HG02798 (cell line): ENCODE results near the gene LSM7.

Experiments
- ATAC-seq: cut with Tn5 transposase; IDR thresholded peaks from one replicate; pipeline ENCODE4 v1.9.1; 2021; ENCODE audit warnings: mild to moderate bottlenecking; ENCODE audit not compliant: unreplicated experiment, poor library complexity

LSM7 gene

DNA sequence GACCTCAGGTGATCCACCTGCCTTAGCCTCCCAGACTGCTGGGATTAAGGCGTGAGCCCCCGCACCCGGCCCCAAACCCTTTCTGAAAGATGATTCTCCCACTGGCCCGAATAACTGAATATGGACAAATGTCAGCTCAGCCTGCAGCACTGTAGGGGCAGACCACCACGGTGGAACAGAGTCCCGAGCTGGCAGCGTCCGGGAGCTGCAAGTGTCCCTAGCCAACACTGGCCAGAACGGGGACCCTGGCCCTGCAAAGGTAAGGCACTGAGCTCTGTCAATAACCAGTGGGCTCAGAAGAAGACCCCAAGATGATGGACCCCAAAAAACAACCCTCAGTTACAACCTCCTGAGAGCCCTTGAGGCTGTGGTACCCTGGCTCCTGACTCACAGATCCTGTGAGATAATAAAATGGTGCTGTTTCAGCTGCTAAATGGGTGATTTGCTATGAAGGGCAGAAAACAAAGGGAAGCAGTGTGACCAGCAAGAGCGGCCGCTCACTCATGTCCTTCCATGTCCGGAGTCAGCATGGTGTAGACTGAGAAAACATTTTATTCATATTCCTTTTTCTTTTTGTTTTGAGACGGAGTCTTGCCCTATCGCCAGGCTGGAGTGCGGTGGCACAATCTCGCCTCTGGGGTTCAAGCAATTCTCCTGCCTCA lies 1.6 kb downstream of the LSM7 start:
- ATAC-seq = no peak

- no peak for ATAC-seq
Observed at GRCh38 chr19:2325281-2326046, 2.9 kb downstream of the LSM7 start.

DNA sequence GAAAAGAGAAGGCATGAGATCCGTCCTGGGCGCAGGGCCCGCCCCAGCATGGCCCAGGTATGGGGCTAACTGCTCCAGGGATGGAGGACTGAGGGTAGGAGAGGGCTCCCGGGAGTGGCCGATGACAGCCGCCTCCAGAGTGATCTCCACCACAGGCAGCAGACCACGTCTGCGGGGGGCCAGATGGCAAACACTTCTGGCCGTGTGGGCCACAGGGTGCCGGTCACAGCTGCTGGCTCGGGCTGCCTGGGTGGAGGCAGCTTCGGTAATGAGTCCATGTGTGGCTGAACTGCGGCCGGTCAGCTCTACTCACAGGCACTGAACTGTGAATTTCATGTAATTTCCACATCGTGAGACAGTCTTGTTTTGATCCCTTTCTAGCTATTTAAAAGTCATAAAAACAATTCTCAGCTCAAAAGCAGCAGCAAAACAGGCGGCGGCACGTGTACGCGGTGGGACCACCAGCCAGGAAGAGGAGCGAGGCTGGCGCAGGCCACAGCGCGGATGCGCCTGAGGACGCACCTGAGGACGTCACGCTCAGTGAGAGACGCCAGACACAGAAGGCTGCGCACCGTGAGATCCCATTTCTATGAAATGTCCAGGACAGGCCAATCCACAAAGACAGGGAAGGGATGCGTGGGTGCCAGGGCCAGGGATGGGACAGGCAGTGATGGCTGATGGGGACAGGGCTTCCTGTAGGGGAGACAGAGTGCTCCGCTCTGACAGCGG lies 4.0 kb downstream of the LSM7 start:
- no peak for ATAC-seq

GRCh38 chr19:2323707-2324106 lies 4.7 kb downstream of the LSM7 start:
- ATAC-seq = no peak

GRCh38 chr19:2321565-2322283 lies 6.7 kb downstream of the LSM7 start:
- ATAC-seq = no peak

DNA sequence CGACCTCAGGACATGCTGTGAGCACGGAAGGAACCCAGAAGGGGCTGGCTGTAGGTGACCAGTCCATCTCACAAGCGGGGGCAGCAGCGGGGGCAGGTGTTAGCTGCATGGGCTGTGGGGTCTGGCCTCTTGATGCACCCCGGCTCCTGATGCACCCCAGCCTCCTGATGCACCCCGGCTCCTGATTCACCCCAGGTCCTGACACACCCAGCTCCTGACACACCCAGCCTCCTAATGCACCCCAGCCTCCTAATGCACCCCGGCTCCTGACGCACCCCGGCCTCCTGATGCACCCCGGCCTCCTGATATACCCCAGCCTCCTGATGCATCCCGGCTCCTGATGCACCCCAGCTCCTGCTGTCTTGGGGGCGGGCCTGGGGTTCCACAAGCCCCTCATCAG lies 7.4 kb downstream of the LSM7 start:
- ATAC-seq = no peak

DNA sequence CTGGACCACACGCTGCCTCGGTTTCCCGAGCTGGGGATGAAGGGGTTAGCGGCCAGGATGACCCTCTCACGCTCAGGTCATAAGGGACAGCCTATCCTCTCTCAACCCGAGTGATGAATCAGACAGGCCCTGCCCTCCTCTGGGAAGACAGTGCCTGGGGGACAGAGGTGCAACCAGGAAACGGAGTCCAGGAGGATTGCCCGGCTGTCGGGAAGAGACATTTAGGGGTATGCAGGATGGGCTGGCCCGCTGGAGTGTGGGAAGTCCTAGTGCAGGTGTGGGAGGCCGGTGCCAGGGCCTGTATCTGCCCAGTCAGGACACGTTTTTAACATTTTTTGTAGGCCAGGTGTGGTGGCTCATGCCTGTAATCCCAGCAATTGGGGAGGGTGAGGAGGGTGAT lies 8.3 kb downstream of the LSM7 start:
- no peak for ATAC-seq

- no peak for ATAC-seq
Observed at GRCh38 chr19:2319551-2319950, 8.8 kb downstream of the LSM7 start.

GRCh38 chr19:2318923-2319322 lies 9.5 kb downstream of the LSM7 start:
- ATAC-seq = no peak

- ATAC-seq = no peak
Observed at GRCh38 chr19:2317756-2318155, 10.6 kb downstream of the LSM7 start.

GRCh38 chr19:2317300-2317699 lies 11.1 kb downstream of the LSM7 start:
- no peak for ATAC-seq

- ATAC-seq = no peak
Observed at GRCh38 chr19:2315818-2316353, 12.5 kb downstream of the LSM7 start.

- ATAC-seq = no peak
Observed at GRCh38 chr19:2315121-2315817, 13.1 kb downstream of the LSM7 start.

- ATAC-seq = no peak
Observed at GRCh38 chr19:2312820-2313501, 15.4 kb downstream of the LSM7 start.

DNA sequence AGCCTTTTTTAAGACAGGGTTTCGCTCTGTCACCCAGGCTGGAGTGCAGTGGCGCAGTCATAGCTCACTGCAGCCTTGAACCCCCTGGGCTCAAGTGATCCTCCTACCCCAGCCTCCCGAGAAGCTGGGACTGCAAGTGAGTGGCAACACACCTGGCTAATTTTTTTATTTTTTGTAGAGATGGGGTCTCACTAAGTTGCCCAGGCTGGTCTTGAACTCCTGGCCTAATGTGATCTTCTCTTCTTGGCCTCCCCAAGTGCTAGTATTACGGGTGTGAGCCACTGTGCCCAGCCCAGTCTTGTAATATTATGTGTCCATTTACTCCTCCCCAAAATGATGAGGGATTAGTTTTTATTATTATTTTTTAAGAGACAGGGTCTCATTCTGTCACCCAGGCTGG lies 17.3 kb downstream of the LSM7 start:
- ATAC-seq = no peak

DNA sequence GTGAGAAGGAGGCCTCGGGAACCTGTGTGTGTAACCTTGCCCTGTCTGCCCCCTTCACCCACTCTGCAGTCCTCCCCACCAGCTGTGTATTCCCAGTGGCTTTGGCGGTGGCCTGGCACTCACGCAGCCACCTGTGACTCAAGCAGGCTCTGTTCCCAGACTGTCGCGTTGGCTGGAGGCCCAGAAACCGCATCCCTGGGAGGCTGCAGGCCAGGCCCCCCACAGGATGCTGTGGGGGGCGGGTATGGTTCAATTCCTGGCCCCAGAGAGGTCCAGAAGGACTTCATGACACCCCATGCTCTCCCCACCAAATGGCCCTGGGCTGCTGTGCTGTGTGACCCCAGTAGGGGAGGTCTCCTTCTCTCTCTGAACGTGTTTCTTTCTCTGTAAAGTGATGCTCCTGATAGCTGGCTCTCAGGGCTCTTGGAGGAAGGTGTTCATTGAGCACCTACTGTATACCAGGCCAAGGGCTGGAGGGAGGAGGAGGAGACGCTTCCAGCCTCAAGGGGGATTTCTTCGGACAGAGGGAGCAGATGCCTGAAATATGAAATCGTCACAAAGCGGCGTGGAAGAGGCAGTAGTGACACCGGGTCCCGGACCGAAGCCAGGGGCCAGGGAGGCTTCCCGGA lies 18.5 kb downstream of the LSM7 start:
- no peak for ATAC-seq

DNA sequence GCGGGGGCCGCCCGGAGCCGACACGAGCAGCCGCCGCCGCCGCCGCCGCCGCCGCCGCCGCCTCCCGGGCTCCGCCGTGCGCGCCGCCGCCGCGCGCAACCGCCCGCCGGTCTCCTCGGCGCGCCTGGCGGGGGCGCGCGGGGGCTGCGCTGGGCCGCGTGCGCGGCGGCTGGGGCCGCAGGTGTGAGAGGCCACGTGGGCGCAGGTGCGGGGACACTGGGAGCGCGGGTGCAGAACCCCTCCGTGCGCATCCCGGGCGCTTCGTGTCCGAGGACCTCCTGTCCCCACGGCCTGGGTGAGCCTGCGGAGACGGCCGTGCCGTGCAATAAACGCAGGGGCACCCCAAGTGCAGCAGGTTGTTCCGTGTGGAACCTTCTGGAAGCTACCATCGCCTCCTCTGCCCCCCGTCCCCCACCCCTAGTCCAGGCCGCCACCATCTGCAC lies 20.3 kb downstream of the LSM7 start, which contains the start of gene LINGO3:
LINGO3 (minus strand) TSS at position 41 of the 443 bp plus-strand sequence. CDS start 16,378 bp downstream, outside the sequence.
- no peak for ATAC-seq

- ATAC-seq = no peak
Observed at GRCh38 chr19:2307518-2308012, 20.8 kb downstream of the LSM7 start.
